SK-N-SH (cell line): ENCODE measurements around the gene AGT. TPM values are rescaled to one million over a fixed set of nuclear protein-coding genes. Genes with fewer than 3 reads are reported as not detected.
"Not testable (repeated sequence)": the region's sequence is repeated elsewhere in the genome, so short reads cannot be mapped to it uniquely, and the experiment has no call there.

ENCODE experiments used
- CTCF ChIA-PET: fragments of 300-600, 350-600 bp; formaldehyde crosslinking; extraction: SDS; loops from one replicate; lab custom pipeline; 2021; lab: Yijun Ruan, JAX
- POLR2A ChIA-PET: fragments of 350-600 bp; sonication (Branson Sonifier 250); formaldehyde crosslinking; extraction: SDS; loops from one replicate; lab custom pipeline; 2020; ENCODE audit warnings: antibody characterized with exemption, inconsistent platforms; lab: Yijun Ruan, JAX
- DNase-seq: peaks from one replicate; pipeline ENCODE4 v3.0.0; 2012
- H2AFZ ChIP-seq: fragments of 200-600 bp; sonication (generic); 2 replicates; pipeline ENCODE4 v1.8.1; 2016; ENCODE audit warnings: antibody characterized with exemption, mild to moderate bottlenecking, low read depth
- H3F3A ChIP-seq: fragments of 200-600 bp; sonication (generic); replicated peaks from 2 replicates; pipeline ENCODE3; 2016; ENCODE audit warnings: antibody characterized with exemption, mild to moderate bottlenecking; ENCODE audit not compliant: insufficient read depth
- H3K27ac ChIP-seq, 2 experiments: fragments of 200-500 bp in 1 of 2; fragments of 200-600 bp in 1 of 2; sonication (Bioruptor generic) in 1 of 2; sonication (generic), shearing (Covaris generic) in 1 of 2; 2 replicates each; pipeline versions ENCODE4 v1.5.1 to v1.6.1; 2014 to 2016; ENCODE audit warnings: low read depth in 2 of 2, inconsistent platforms in 1 of 2, low read length in 1 of 2, mild to moderate bottlenecking in 1 of 2, mixed read lengths in 1 of 2
- H3K27me3 ChIP-seq: fragments of 200-600 bp; sonication (generic), shearing (Covaris generic); 2 replicates; pipeline ENCODE4 v1.6.1; 2016; ENCODE audit warnings: mixed run types; ENCODE audit not compliant: insufficient read depth
- H3K36me3 ChIP-seq, 2 experiments: fragments of 200-500 bp in 1 of 2; fragments of 200-600 bp in 1 of 2; sonication (Bioruptor generic) in 1 of 2; sonication (generic) in 1 of 2; replicated peaks in 1 of 2; 2 replicates each; pipeline versions ENCODE3 to v1.5.1; 2014 to 2016; ENCODE audit warnings: low read length in 1 of 2, mild to moderate bottlenecking in 1 of 2; ENCODE audit not compliant: insufficient read depth in 2 of 2, control insufficient read depth in 1 of 2
- H3K4me1 ChIP-seq, 2 experiments: fragments of 200-500 bp in 1 of 2; fragments of 200-600 bp in 1 of 2; sonication (Bioruptor generic) in 1 of 2; sonication (generic), shearing (Covaris generic) in 1 of 2; 2 replicates each; pipeline versions ENCODE4 v1.5.1 to v1.6.1; 2014 to 2016; ENCODE audit warnings: low read depth in 1 of 2, low read length in 1 of 2, mixed run types in 1 of 2; ENCODE audit not compliant: insufficient read depth in 2 of 2, control insufficient read depth in 1 of 2
- H3K4me2 ChIP-seq: fragments of 200-600 bp; sonication (generic), shearing (Covaris generic); 2 replicates; pipeline ENCODE4 v1.6.1; 2017; ENCODE audit warnings: mixed run types
- H3K4me3 ChIP-seq, 2 experiments: fragments of 200-500 bp in 1 of 2; fragments of 200-600 bp in 1 of 2; sonication (Bioruptor generic) in 1 of 2; sonication (generic), shearing (Covaris generic) in 1 of 2; 2 replicates each; pipeline versions ENCODE4 v1.5.1 to v1.8.1; 2014 to 2016; ENCODE audit warnings: low read depth in 2 of 2, inconsistent platforms in 1 of 2, low read length in 1 of 2, mild to moderate bottlenecking in 1 of 2, mixed read lengths in 1 of 2, moderate library complexity in 1 of 2
- H3K79me2 ChIP-seq: fragments of 200-600 bp; sonication (generic); 2 replicates; pipeline ENCODE4 v1.8.1; 2017; ENCODE audit warnings: mild to moderate bottlenecking; ENCODE audit not compliant: insufficient read depth
- H3K9ac ChIP-seq: fragments of 200-600 bp; sonication (generic); 2 replicates; pipeline ENCODE4 v1.6.1; 2017; ENCODE audit warnings: mixed run types
- H3K9me2 ChIP-seq: fragments of 200-600 bp; sonication (generic); 2 replicates; pipeline ENCODE4 v1.6.1; 2017; ENCODE audit warnings: mixed run types
- H3K9me3 ChIP-seq: fragments of 200-600 bp; sonication (generic); 2 replicates; pipeline ENCODE4 v1.6.1; 2017; ENCODE audit warnings: mixed run types, mild to moderate bottlenecking, moderate library complexity
- H4K20me1 ChIP-seq: fragments of 200-600 bp; sonication (generic); 2 replicates; pipeline ENCODE4 v1.6.1; 2017; ENCODE audit warnings: mild to moderate bottlenecking, mixed run types; ENCODE audit not compliant: insufficient read depth
- CHD2 ChIP-seq: fragments of 150-350 bp; IDR thresholded peaks from 2 replicates; pipeline ENCODE4 v1.6.1; 2018; ENCODE audit warnings: low read length; ENCODE audit not compliant: partially characterized antibody
- EP300 ChIP-seq, 2 experiments: IDR thresholded peaks; 2 replicates each; pipeline versions ENCODE4 v1.4.0 to v1.6.1; 2012; ENCODE audit warnings: borderline replicate concordance in 1 of 2, low read depth in 1 of 2, low read length in 1 of 2
- FOSL2 ChIP-seq: IDR thresholded peaks from 2 replicates; pipeline ENCODE4 v1.4.0; 2012; ENCODE audit warnings: low read depth, mild to moderate bottlenecking, moderate library complexity, borderline replicate concordance
- FOXM1 ChIP-seq: IDR thresholded peaks from 2 replicates; pipeline ENCODE4 v1.4.0; 2012; ENCODE audit warnings: low read depth, mild to moderate bottlenecking
- GATA2 ChIP-seq: sonication (generic); formaldehyde crosslinking; IDR thresholded peaks from 2 replicates; pipeline ENCODE4 v1.5.0; 2020; ENCODE audit warnings: mild to moderate bottlenecking, missing genetic modification reagents
- MEF2A ChIP-seq: IDR thresholded peaks from 2 replicates; pipeline ENCODE4 v1.4.0; 2012; ENCODE audit warnings: low read depth, borderline replicate concordance
- MXI1 ChIP-seq: IDR thresholded peaks from 2 replicates; pipeline ENCODE4 v1.6.1; 2012; ENCODE audit warnings: mild to moderate bottlenecking, low read depth, low read length, improper control_type of control experiment
- NRF1 ChIP-seq: IDR thresholded peaks from 2 replicates; pipeline ENCODE4 v1.6.1; 2012; ENCODE audit warnings: low read depth, mild to moderate bottlenecking, low read length
- TAF1 ChIP-seq: IDR thresholded peaks from 2 replicates; pipeline ENCODE4 v1.6.1; 2012; ENCODE audit warnings: low read depth, mild to moderate bottlenecking, low read length, moderate library complexity, borderline replicate concordance
- YY1 ChIP-seq: IDR thresholded peaks from 2 replicates; pipeline ENCODE4 v1.4.0; 2012; ENCODE audit warnings: low read depth, mild to moderate bottlenecking
- WGBS: methylation state at CpG from one replicate; pipeline ENCODE4 v1.1.6; 2017; ENCODE audit warnings: low lambda C conversion rate; 5-methylcytosine and 5-hydroxymethylcytosine counted together
- polyA plus RNA-seq, 3 experiments: library from polyadenylated mRNA; depleted of rRNA; stranded (reverse); fragments of >200 nt; gene quantifications; 2 replicates each; pipeline ENCODE4 v1.2.3, GENCODE V29; 2012
- TF ChIP-seq, protein P1 (sequence below): IDR thresholded peaks from 2 replicates; pipeline ENCODE4 v1.4.0; 2012; ENCODE audit warnings: low read depth, borderline replicate concordance
- TF ChIP-seq, protein P2 (sequence below): IDR thresholded peaks from 2 replicates; pipeline ENCODE4 v1.6.1; 2012; ENCODE audit warnings: mild to moderate bottlenecking, low read depth, low read length, moderate library complexity
- TF ChIP-seq, protein P3 (sequence below): IDR thresholded peaks from 2 replicates; pipeline ENCODE4 v1.4.0; 2012; ENCODE audit warnings: low read depth

AGT gene
- polyA plus RNA-seq, 1 of the 3 experiments (the other 2 are of a cell fraction) = 0.39 TPM

DNA sequence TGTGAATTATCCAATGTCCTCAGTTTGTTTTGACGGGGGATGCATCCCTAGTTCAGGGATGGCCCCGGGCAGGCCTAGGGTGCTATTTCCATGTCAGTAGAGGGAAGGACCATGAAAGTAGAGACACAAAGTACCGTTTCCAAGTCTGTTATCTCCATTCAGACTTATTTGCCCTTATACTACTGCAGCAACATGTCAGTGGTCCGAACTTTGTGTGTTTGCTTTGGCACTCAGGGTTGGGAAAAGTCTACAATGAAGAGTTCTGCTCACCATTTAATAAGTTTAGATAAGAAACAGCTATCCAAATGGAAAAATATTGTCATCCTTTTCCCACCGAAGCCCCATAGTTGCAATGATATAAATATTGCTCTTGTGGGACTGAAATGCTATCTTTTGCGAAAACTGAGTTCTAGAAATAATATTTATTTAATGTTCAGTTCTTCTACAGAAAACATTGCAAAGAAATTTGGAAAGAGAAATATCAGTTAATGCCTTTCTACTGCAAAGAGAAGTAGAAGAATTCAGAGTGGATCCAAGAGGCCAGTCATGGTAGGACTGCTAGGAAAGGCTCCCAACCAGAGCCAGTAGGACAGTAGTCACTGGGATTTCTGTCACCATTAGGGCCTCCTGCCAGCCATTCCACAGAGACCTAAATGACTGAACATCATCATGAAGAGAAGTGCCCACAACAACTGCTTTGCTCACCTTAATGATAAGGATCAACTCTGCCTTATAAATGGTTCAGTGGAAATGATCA lies 11.5 kb upstream of the AGT start:
- Histone ChIP-seq H3K4me3 (no peak overlapping the region), H3K36me3 (no peaks in the 10 kb centered on the region), H3K27ac (no peak overlapping the region), H3K4me1 (no peaks in the 10 kb centered on the region; a peak in 1 of 4 replicates), H3K9me2 (no peaks in the 10 kb centered on the region), H2AFZ (no peak overlapping the region), H3K9ac (no peak overlapping the region), H3K9me3 (no peaks in the 10 kb centered on the region), H3K79me2 (no peaks in the 10 kb centered on the region), H4K20me1 (no peaks in the 10 kb centered on the region), H3F3A (no peaks in the 10 kb centered on the region), H3K27me3 (no peaks in the 10 kb centered on the region), H3K4me2 (no peak overlapping the region)
- DNase-seq = no peak
- WGBS = 30% methylated on average over 6 of the region's 6 CpGs
- TF ChIP-seq MEF2A (no peak), CHD2 (no peak), YY1 (no peak), EP300 (IDR thresholded peaks at IDR 0.05; ENCODE audit: borderline replicate concordance in 1 of 2, low read depth in 1 of 2, low read length in 1 of 2) (no peak), FOXM1 (no peak), MXI1 (no peak), FOSL2 (no peak), TAF1 (no peak), NRF1 (no peak), GATA2 (CRISPR knock-in tag) (no peak)
- TF ChIP-seq, protein P1, sequence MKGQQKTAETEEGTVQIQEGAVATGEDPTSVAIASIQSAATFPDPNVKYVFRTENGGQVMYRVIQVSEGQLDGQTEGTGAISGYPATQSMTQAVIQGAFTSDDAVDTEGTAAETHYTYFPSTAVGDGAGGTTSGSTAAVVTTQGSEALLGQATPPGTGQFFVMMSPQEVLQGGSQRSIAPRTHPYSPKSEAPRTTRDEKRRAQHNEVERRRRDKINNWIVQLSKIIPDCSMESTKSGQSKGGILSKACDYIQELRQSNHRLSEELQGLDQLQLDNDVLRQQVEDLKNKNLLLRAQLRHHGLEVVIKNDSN = no peak
- TF ChIP-seq, protein P2, sequence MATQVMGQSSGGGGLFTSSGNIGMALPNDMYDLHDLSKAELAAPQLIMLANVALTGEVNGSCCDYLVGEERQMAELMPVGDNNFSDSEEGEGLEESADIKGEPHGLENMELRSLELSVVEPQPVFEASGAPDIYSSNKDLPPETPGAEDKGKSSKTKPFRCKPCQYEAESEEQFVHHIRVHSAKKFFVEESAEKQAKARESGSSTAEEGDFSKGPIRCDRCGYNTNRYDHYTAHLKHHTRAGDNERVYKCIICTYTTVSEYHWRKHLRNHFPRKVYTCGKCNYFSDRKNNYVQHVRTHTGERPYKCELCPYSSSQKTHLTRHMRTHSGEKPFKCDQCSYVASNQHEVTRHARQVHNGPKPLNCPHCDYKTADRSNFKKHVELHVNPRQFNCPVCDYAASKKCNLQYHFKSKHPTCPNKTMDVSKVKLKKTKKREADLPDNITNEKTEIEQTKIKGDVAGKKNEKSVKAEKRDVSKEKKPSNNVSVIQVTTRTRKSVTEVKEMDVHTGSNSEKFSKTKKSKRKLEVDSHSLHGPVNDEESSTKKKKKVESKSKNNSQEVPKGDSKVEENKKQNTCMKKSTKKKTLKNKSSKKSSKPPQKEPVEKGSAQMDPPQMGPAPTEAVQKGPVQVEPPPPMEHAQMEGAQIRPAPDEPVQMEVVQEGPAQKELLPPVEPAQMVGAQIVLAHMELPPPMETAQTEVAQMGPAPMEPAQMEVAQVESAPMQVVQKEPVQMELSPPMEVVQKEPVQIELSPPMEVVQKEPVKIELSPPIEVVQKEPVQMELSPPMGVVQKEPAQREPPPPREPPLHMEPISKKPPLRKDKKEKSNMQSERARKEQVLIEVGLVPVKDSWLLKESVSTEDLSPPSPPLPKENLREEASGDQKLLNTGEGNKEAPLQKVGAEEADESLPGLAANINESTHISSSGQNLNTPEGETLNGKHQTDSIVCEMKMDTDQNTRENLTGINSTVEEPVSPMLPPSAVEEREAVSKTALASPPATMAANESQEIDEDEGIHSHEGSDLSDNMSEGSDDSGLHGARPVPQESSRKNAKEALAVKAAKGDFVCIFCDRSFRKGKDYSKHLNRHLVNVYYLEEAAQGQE = no peak
- TF ChIP-seq, protein P3, sequence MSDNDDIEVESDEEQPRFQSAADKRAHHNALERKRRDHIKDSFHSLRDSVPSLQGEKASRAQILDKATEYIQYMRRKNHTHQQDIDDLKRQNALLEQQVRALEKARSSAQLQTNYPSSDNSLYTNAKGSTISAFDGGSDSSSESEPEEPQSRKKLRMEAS = no peak
- ChIA-PET CTCF (no interaction called here), POLR2A (no interaction called here)

DNA sequence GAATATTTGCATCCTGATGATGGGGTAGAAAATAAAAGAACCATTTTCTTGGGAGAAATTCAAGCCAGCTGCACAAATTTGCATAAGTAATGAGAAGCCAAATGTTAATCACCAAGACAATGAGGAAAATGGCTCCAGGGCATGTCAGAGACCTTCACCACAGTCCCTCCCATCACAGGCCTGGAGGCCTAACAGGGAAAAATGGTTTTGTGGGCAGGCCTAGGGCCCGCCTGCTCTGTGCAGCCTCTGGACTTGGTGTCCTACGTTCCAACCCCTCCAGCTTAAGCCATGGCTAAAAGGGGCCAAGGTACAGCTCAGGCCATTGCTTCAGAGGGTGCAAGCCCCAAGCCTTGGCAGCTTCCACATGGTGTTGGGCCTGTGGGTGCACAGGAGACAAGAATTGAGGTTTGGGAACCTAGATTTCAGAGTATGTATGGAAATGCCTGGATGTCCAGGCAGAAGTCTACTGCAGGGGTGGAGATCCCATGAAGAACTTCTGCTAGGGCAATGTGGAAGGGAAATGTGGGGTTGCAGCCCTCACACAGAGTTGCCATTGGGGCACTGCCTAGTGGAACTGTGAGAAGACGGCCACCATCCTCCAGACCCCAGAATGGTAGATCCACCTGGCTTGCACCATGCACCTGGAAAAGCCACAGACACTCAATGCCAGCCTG lies 8.1 kb upstream of the AGT start:
- H3K4me3 ChIP-seq, CTCF ChIA-PET: not testable (repeated sequence)

More for the DNA sequence above, 8.1 kb upstream of the AGT start:
- H3K9me3 ChIP-seq, H3K9me2 ChIP-seq, H3K79me2 ChIP-seq, H3F3A ChIP-seq, H3K9ac ChIP-seq, DNase-seq, H4K20me1 ChIP-seq, H3K4me2 ChIP-seq, H3K36me3 ChIP-seq, H3K4me1 ChIP-seq, H3K27ac ChIP-seq, H3K27me3 ChIP-seq, POLR2A ChIA-PET, H2AFZ ChIP-seq: not testable (repeated sequence)
- 0% methylated on average over 1 of the region's 3 CpGs for WGBS
